Bronchial epithelial cell (primary cell): ENCODE results near the gene EMID1. TPM values are rescaled to one million over a fixed set of nuclear protein-coding genes. Genes with fewer than 3 reads are reported as not detected.
A peak's percentile ranks its signal among the peaks of the same experiment; 100 is the strongest.

Experiments used
- DNase-seq: peaks from one replicate; pipeline ENCODE4 v3.0.0-alpha.2; 2010; ENCODE audit warnings: low read depth
- FAIRE-seq: peaks from 2 replicates; lab custom pipeline; 2011; peaks lifted over from hg19 to GRCh38; lab: Jason Lieb, UNC
- H3K27me3 ChIP-seq: 2 replicates; pipeline ENCODE4 v1.5.1; 2011; ENCODE audit warnings: low read length; ENCODE audit not compliant: control insufficient read depth, insufficient read depth
- H3K36me3 ChIP-seq: 2 replicates; pipeline ENCODE4 v1.5.1; 2011; ENCODE audit warnings: low read length; ENCODE audit not compliant: control insufficient read depth, insufficient read depth
- H3K4me3 ChIP-seq: 2 replicates; pipeline ENCODE4 v1.5.1; 2011; ENCODE audit warnings: mild to moderate bottlenecking, low read depth, low read length, control low read depth
- total RNA-seq: library from RNA; depleted of rRNA; stranded (reverse); fragments of >200 nt; gene quantifications from 2 replicates; pipeline ENCODE4 v1.2.1, GENCODE V29; 2014
- TF ChIP-seq, protein P1 (sequence below): IDR thresholded peaks from 2 replicates; pipeline ENCODE4 v1.5.1; 2011; ENCODE audit warnings: mild to moderate bottlenecking, moderate library complexity, low read length, control low read depth, inconsistent platforms; ENCODE audit not compliant: insufficient read depth, severe bottlenecking

Gene EMID1
- total RNA-seq, 1 donor from 2014 or later, result not detected

DNA sequence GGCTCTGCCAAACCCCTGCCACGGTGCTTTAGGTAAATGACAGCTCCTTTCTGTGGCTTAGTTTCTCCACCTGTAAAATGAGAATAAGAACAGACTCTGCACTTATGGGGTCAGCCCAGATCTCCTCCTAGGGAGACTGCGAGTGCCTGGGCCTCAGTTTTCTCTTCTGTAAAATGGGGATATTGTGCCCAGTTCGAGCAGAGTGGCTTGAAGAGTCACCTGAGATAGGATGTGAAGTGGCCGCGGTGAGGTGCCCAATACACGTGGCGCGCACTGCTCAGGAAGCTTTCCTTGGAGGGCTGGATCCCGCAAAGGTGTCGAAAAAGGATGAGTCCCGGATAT is 473 bp upstream of the EMID1 start:
- TF ChIP-seq, protein P1, sequence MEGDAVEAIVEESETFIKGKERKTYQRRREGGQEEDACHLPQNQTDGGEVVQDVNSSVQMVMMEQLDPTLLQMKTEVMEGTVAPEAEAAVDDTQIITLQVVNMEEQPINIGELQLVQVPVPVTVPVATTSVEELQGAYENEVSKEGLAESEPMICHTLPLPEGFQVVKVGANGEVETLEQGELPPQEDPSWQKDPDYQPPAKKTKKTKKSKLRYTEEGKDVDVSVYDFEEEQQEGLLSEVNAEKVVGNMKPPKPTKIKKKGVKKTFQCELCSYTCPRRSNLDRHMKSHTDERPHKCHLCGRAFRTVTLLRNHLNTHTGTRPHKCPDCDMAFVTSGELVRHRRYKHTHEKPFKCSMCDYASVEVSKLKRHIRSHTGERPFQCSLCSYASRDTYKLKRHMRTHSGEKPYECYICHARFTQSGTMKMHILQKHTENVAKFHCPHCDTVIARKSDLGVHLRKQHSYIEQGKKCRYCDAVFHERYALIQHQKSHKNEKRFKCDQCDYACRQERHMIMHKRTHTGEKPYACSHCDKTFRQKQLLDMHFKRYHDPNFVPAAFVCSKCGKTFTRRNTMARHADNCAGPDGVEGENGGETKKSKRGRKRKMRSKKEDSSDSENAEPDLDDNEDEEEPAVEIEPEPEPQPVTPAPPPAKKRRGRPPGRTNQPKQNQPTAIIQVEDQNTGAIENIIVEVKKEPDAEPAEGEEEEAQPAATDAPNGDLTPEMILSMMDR, result no peak
- Histone ChIP-seq H3K4me3 (no peak overlapping the region), H3K36me3 (no peaks in the 10 kb centered on the region), H3K27me3 (peaks cover 18% of the 10 kb centered on the region)
- FAIRE-seq, result no peak
- no peak for DNase-seq

DNA sequence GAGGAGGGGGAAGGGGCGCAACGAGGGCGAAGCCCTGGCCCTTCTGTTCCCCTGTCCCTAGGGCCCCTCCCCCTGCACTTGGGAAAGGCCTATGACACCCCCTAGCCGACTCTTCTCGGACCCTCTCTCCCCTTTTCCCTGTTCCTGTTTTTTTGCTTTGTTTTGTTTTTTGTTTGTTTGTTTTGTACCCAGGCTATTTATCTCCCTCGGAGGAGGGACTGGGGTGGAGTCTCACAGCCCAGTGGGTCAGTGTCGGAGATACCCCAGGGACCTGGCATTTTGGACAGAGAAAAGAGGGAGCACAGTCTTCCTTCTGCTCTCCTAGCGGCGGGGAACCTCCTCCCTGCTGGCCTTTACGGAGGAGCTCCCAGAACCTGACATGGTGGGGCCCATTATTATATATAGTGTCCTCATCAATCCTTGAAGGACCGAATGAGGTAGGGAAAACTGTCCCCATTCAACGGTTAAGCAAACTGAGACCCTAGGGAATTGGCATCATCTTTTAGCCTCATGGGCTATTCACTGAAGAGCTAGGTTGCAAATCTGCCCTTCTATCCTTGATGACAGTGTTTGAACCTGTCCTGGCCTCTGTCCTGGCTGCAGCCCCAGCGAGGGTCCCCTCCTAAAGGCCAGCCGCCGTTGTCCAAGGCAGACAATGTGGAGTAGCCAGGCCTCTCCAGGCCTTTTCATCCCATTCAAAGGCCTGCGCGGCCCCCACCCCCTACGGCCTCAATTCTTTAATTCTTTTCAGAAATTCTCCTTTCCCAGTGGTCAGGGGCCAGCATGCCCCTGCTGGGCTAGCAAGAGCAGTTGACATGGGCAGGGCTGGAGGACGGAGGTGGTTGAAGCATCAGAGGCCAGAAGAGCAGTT is 911 bp downstream of the EMID1 start:
- DNase-seq (no peak), FAIRE-seq (no peak)
- TF ChIP-seq, protein P1, result no peak
- Histone ChIP-seq H3K4me3 (peak overlapping the region; percentile 17), H3K36me3 (no peaks in the 10 kb centered on the region), H3K27me3 (peaks cover 18% of the 10 kb centered on the region)

DNA sequence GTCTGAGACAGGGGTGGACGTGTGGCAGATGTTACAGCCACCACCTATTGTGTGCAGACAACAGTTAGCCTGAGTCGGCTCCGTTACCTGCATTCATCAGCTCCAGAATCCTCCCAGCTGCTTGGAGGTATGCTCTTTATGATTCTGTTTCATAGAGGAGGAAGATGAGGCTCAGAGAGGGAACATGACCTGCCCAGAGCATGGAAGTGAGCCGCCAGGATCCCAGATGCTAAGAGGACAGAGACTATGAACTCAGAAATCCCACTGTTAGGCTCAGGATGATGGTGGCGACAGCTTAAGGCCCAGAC is 1.5 kb downstream of the EMID1 start:
- TF ChIP-seq, protein P1, result no peak
- Histone ChIP-seq H3K4me3 (no peak overlapping the region), H3K27me3 (peaks cover 18% of the 10 kb centered on the region), H3K36me3 (no peaks in the 10 kb centered on the region)
- no peak for FAIRE-seq
- no peak for DNase-seq

DNA sequence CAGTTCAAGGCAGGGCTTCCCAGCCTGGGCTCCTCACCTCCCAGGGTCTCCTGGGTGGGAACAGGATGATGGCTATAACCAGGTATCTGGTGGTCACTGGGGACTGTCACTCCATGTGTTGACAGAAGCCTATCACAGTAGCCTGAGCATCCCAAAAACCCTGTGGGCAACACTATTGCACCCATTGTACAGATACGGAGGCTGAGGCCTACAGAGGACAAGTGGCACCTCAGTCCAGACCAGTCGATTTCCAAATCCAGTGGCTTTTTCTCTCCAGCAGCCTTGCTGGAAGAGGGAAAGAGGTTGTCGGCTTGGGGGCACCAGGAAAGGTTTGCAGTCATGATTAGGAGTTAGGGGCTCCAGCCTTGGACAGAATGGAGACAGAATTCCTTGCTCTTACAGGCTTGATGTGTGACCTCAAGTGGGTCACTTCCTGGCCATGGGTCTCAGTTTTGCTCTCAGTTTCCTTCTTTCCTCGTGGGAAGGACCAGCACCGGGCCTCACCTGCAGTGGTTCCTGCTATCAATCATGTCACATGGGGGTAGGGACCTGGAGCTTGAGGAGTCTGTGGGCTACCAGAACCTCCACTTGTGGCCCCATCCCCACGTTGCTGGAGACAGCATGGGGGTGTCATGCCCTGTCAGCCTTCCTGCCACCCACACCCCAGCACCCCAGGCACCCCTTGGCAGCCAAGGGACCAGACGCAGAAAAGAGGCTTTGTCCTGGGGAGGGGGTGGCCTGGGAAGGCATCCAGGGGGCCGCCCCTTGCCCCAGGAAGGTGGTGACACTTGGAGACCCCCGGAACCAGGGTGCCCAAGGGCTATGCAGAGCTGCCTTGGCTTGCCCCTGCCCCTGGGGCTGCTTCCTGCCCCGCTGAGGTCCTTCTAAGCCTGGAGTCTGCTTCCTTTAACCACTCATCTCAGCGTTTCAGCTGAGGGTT is 2.1 kb downstream of the EMID1 start:
- peak; percentile 83 for FAIRE-seq
- H3K36me3 ChIP-seq, result no peaks in the 10 kb centered on the region

DNA sequence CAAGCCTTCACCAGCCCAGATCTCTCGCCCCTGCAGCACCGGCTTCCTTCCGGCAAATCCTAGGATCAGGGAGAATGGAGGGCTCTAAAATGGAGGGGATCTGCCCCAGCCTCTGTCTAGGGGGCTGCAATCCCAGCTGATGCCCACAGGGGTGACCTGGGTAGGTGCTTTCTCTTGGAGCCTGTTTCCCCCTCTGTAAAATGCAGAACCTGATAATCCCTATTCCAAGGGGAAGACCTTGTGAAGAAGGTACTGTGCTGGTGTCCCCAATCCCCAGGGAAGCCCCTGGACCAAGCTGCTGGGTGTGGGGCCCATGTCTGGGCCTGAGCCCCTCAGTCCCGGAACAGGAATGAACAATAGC is 2.8 kb downstream of the EMID1 start:
- Histone ChIP-seq H3K36me3 (no peaks in the 10 kb centered on the region), H3K4me3 (no peak overlapping the region), H3K27me3 (peaks cover 18% of the 10 kb centered on the region)
- DNase-seq (no peak), FAIRE-seq (no peak)
- TF ChIP-seq, protein P1, result no peak

More for the DNA sequence above, 2.1 kb downstream of the EMID1 start:
- TF ChIP-seq, protein P1, result no peak
- H3K4me3 ChIP-seq, result no peak overlapping the region
- DNase-seq, result no peak
- peaks cover 18% of the 10 kb centered on the region for H3K27me3 ChIP-seq
